ENCODE results near the gene VPS72.
A peak's percentile ranks its signal among the peaks of the same experiment; 100 is the strongest.

VPS72 gene

DNA sequence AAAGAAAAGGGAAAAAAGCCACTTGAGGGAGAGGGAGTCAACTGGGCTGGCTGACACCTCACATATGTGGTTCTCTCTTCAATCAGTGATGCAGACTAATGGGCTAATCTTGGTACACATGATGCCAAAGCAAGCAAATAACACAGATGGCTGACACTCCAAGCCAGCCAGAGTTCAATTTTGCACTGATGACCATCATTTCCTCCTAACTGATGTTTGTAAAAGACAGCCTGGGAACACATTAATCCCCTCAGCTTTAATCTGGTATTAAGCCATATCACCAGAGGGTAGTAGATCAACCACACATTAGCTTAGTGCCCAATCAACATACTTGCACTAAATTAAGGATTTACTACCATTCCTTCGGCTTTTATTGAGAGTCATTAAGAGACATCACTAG lies 2.8 kb downstream of the VPS72 start:
- TF ChIP-seq POU2F2 (IDR thresholded peaks at IDR 0.05; ENCODE audit: low read depth, low read length) (no peak), POLR2AphosphoS5 (IDR thresholded peaks at IDR 0.05; ENCODE audit: low read depth, low read length) (no peak), SPI1 (IDR thresholded peaks at IDR 0.05; ENCODE audit: low read depth, low read length) (no peak), PAX5 (IDR thresholded peaks at IDR 0.05; ENCODE audit: insufficient read depth, low read length, severe bottlenecking) (no peak), POLR2A (IDR thresholded peaks at IDR 0.05; ENCODE audit: low read depth, low read length) (no peak), TAF1 (IDR thresholded peaks at IDR 0.05; ENCODE audit: low read depth, low read length) (no peak)
- DNase-seq (ENCODE audit: insufficient read length, low spot score) (no peak), FAIRE-seq (no peak)

GRCh38 chr1:151184211-151184610 lies 5.8 kb downstream of the VPS72 start:
- TF ChIP-seq PAX5 (IDR thresholded peaks at IDR 0.05; ENCODE audit: insufficient read depth, low read length, severe bottlenecking) (no peak), POU2F2 (IDR thresholded peaks at IDR 0.05; ENCODE audit: low read depth, low read length) (no peak), POLR2A (IDR thresholded peaks at IDR 0.05; ENCODE audit: low read depth, low read length) (no peak), POLR2AphosphoS5 (IDR thresholded peaks at IDR 0.05; ENCODE audit: low read depth, low read length) (no peak), TAF1 (IDR thresholded peaks at IDR 0.05; ENCODE audit: low read depth, low read length) (no peak), SPI1 (IDR thresholded peaks at IDR 0.05; ENCODE audit: low read depth, low read length) (no peak)
- DNase-seq (ENCODE audit: insufficient read length, low spot score) (no peak), FAIRE-seq (no peak)

GRCh38 chr1:151176514-151177045 lies 13.4 kb downstream of the VPS72 start:
- DNase-seq (ENCODE audit: insufficient read length, low spot score) (no peak), FAIRE-seq (no peak)
- TF ChIP-seq POLR2A (IDR thresholded peaks at IDR 0.05; ENCODE audit: low read depth, low read length): no peak
- TF ChIP-seq POU2F2 (IDR thresholded peaks at IDR 0.05; ENCODE audit: low read depth, low read length): no peak
- no peak for TF ChIP-seq POLR2AphosphoS5 (IDR thresholded peaks at IDR 0.05; ENCODE audit: low read depth, low read length)
- no peak for TF ChIP-seq SPI1 (IDR thresholded peaks at IDR 0.05; ENCODE audit: low read depth, low read length)
- no peak for TF ChIP-seq PAX5 (IDR thresholded peaks at IDR 0.05; ENCODE audit: insufficient read depth, low read length, severe bottlenecking)
- no peak for TF ChIP-seq TAF1 (IDR thresholded peaks at IDR 0.05; ENCODE audit: low read depth, low read length)

DNA sequence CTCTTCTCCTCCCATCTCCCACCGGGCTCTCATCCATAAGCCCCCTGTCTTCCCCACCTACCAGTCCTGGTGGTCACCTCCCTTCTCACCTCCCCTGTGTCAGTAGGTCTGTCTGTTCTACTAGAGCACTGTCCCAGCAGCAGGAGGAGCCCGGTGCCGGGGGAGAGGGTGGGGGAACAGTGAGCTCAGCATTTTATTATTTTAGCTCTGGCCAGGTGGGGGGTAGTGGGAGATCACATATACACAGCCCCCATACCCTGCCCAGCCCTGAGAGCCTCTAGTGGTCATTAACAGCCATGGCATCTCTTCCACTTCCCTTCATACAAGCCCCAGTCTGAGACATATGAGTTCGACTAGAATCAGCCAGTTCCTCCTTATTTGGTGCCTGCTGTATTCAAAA lies 14.1 kb downstream of the VPS72 start, which contains the start of gene TMOD4:
Gene TMOD4 (minus strand): TSS at position 119 of the 400 bp plus-strand sequence. CDS start 1,106 bp downstream, outside the sequence.
- DNase-seq (ENCODE audit: insufficient read length, low spot score): no peak
- no peak for FAIRE-seq

DNA sequence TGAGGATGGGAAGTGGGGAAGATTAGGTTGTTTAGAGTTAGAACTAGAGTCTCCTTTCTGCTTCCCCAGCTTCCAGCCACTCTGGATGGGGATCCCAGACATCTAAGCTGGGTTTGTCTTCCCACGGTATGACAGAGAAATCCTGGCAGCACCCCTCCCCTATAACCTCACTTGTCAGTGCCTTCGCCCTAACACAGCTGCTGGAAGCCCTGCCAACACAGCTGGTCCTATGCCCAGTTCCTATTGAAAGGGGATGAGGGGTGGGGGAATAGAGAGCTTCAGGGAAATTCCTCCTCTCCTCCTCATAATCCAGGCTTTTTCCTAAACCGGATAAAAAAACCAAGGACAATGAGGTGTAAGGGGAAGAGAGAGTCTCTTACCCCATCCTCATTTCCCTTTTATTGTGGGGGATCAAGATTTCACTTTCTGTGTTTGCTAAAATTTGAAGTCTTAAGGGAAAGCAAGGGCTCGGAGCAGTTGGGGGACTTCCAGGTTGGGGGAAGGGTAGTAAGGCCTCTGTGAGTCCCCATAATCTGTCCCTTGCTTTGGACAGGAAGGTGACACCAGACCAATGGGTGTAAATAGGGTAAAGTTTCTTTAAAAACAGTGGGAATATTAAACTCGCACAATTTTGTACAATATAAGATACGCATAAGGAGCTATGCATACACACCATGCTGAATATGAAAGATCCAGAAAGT lies 14.8 kb downstream of the VPS72 start:
- DNase-seq (ENCODE audit: insufficient read length, low spot score) (no peak), FAIRE-seq (no peak)
- TF ChIP-seq PAX5 (IDR thresholded peaks at IDR 0.05; ENCODE audit: insufficient read depth, low read length, severe bottlenecking): no peak

More for the DNA sequence above, 14.1 kb downstream of the VPS72 start, which contains the start of gene TMOD4:
- no peak for TF ChIP-seq PAX5 (IDR thresholded peaks at IDR 0.05; ENCODE audit: insufficient read depth, low read length, severe bottlenecking)
- TF ChIP-seq TAF1 (IDR thresholded peaks at IDR 0.05; ENCODE audit: low read depth, low read length): no peak
- peak; percentile 52 for TF ChIP-seq SPI1 (IDR thresholded peaks at IDR 0.05; ENCODE audit: low read depth, low read length)

GRCh38 chr1:151171190-151171589 lies 18.8 kb downstream of the VPS72 start:
- no peak for FAIRE-seq
- DNase-seq (ENCODE audit: insufficient read length, low spot score): no peak
- TF ChIP-seq PAX5 (IDR thresholded peaks at IDR 0.05; ENCODE audit: insufficient read depth, low read length, severe bottlenecking): no peak
- TF ChIP-seq TAF1 (IDR thresholded peaks at IDR 0.05; ENCODE audit: low read depth, low read length): no peak
- TF ChIP-seq POU2F2 (IDR thresholded peaks at IDR 0.05; ENCODE audit: low read depth, low read length): no peak
- no peak for TF ChIP-seq POLR2A (IDR thresholded peaks at IDR 0.05; ENCODE audit: low read depth, low read length)
- no peak for TF ChIP-seq POLR2AphosphoS5 (IDR thresholded peaks at IDR 0.05; ENCODE audit: low read depth, low read length)
- no peak for TF ChIP-seq SPI1 (IDR thresholded peaks at IDR 0.05; ENCODE audit: low read depth, low read length)

DNA sequence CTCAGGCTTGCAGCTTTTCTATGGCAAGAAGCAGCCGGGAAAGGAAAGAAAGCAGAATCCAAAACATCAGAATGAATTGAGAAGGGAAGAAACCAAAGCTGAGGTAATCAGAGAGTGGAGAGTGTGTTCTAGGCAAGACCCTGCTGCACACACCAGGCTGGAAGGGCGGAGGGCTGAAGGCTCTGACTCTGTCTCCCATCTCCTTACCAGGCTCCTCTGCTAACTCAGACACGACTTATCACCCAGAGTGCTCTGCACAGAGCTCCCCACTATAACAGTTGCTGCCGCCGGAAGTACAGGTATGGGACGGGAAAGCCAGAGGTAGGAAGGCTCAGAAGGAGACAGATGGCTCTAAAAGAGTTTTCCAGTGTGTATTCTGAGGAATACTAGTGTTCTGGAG lies 22.9 kb downstream of the VPS72 start:
- no peak for TF ChIP-seq TAF1 (IDR thresholded peaks at IDR 0.05; ENCODE audit: low read depth, low read length)
- no peak for TF ChIP-seq POLR2A (IDR thresholded peaks at IDR 0.05; ENCODE audit: low read depth, low read length)
- TF ChIP-seq POLR2AphosphoS5 (IDR thresholded peaks at IDR 0.05; ENCODE audit: low read depth, low read length): no peak
- TF ChIP-seq SPI1 (IDR thresholded peaks at IDR 0.05; ENCODE audit: low read depth, low read length): no peak
- TF ChIP-seq POU2F2 (IDR thresholded peaks at IDR 0.05; ENCODE audit: low read depth, low read length): no peak
- TF ChIP-seq PAX5 (IDR thresholded peaks at IDR 0.05; ENCODE audit: insufficient read depth, low read length, severe bottlenecking): no peak
- no peak for FAIRE-seq
- DNase-seq (ENCODE audit: insufficient read length, low spot score): no peak

DNA sequence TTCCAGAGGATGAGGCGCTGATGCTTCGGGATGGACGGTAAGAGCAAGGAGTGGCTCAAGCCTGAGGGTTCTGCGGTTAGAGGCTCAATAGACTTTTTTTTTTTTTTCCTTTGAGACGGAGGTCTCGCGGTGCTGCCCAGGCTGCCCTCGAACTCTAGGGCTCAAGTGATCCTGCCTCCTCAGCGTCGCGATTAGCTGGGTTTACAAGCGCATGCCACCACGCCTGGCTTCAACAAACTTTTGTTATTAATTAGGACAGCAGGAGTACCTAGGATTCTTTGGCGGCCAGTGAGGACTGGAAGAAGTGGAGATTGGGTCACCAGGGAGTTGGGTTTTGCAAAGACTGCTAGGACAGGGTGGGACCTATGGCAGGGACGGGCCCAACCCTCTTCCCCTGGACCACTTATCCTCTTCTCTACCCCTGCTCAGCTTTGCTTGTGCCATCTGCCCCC lies 23.5 kb downstream of the VPS72 start:
- DNase-seq (ENCODE audit: insufficient read length, low spot score): no peak
- TF ChIP-seq SPI1 (IDR thresholded peaks at IDR 0.05; ENCODE audit: low read depth, low read length): no peak
- no peak for TF ChIP-seq POLR2A (IDR thresholded peaks at IDR 0.05; ENCODE audit: low read depth, low read length)
- no peak for TF ChIP-seq PAX5 (IDR thresholded peaks at IDR 0.05; ENCODE audit: insufficient read depth, low read length, severe bottlenecking)
- no peak for TF ChIP-seq TAF1 (IDR thresholded peaks at IDR 0.05; ENCODE audit: low read depth, low read length)
- TF ChIP-seq POU2F2 (IDR thresholded peaks at IDR 0.05; ENCODE audit: low read depth, low read length): no peak
- no peak for TF ChIP-seq POLR2AphosphoS5 (IDR thresholded peaks at IDR 0.05; ENCODE audit: low read depth, low read length)
- FAIRE-seq: no peak

DNA sequence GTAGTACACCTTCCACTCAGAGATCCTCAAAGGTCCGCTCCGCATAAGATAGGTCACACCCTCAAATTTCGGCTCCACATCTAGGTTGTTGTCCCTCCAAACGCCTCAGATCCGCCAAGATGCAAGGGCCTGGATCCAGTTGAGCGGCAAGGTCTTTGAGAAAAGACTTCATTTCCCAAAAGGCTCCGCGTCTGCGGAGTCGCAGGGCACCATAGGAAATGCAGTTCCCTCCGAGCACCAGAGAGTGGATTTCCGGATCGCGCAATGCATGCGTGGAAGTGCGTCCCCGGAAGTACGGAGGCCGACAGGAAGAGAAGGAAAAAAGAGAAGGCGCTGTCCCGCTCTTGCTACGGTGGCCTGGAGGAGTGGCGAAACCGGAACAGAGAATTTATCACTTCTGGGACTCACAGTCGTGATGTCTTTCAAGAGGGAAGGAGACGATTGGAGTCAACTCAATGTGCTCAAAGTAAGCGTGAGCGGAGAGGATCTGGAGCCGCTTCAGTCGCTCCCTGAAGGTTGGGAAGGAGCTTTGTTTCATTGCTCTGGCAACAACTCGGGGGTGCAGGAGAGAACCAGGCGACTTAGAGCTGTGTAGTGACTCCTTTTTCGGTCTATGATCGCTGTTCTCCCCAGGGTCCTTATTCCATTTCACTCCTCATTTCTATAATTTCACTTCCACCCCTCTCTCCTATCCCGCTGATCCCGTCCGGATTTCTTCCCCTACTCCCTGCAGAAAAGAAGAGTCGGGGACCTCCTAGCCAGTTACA lies 24.1 kb downstream of the VPS72 start, which contains the start of the genes LYSMD1 and SCNM1:
Gene LYSMD1 (minus strand): TSS at position 165 of the 767 bp plus-strand sequence. CDS start 644 bp downstream, outside the sequence.
Gene SCNM1 (plus strand): TSS at position 407 of the 767 bp plus-strand sequence. CDS start 9 bp downstream, at position 416.
- peak; percentile 94 for FAIRE-seq
- TF ChIP-seq PAX5 (IDR thresholded peaks at IDR 0.05; ENCODE audit: insufficient read depth, low read length, severe bottlenecking): no peak
- TF ChIP-seq SPI1 (IDR thresholded peaks at IDR 0.05; ENCODE audit: low read depth, low read length): peak; percentile 83
- TF ChIP-seq TAF1 (IDR thresholded peaks at IDR 0.05; ENCODE audit: low read depth, low read length): peak; percentile 64
- TF ChIP-seq POLR2A (IDR thresholded peaks at IDR 0.05; ENCODE audit: low read depth, low read length): peak; percentile 90
- peak; percentile 85 for TF ChIP-seq POLR2AphosphoS5 (IDR thresholded peaks at IDR 0.05; ENCODE audit: low read depth, low read length)
- peak; percentile 95 for TF ChIP-seq POU2F2 (IDR thresholded peaks at IDR 0.05; ENCODE audit: low read depth, low read length)
- DNase-seq (ENCODE audit: insufficient read length, low spot score): peak; percentile 80

Measured in GM12891 (cell line).